GM21447 (cell line): Measurements from ENCODE around the gene ATP2B2.

ENCODE experiments used
- ATAC-seq: cut with Tn5 transposase; IDR thresholded peaks from one replicate; pipeline ENCODE4 v1.9.1; 2021; ENCODE audit not compliant: unreplicated experiment

ATP2B2 gene

DNA sequence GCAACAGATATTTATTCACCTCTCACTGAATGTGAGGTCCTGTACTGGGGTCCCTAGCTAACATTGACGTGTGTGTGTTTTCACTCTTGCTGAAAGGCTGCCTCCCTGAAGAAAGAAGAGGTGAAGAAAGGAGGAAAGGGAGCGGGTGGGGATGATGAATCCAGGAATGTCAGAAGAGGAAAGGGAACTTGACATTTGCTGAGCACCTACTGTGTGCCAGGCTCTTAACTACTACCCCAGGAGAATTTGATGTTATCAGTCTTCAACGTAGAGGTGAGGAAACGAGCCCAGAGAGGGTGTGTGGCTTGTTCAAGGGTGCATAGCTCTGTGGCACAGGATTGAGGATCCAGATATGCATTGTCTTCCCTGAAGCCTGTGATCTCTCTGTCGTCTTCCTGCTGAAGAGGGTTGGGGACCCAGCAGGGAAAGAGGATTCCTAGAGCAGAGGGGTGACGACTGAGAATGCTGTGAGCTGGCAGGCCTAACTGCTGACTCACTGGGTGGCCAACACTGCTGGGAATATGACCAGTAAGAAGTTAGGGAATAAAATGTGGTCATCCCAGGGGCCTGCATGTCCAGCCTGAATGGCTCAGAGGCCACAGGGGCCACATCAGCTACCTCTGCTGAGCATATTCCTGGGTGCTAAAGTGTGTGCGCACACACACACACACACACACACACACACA, 6.6 kb upstream of the ATP2B2 start:
- no peak for ATAC-seq

DNA sequence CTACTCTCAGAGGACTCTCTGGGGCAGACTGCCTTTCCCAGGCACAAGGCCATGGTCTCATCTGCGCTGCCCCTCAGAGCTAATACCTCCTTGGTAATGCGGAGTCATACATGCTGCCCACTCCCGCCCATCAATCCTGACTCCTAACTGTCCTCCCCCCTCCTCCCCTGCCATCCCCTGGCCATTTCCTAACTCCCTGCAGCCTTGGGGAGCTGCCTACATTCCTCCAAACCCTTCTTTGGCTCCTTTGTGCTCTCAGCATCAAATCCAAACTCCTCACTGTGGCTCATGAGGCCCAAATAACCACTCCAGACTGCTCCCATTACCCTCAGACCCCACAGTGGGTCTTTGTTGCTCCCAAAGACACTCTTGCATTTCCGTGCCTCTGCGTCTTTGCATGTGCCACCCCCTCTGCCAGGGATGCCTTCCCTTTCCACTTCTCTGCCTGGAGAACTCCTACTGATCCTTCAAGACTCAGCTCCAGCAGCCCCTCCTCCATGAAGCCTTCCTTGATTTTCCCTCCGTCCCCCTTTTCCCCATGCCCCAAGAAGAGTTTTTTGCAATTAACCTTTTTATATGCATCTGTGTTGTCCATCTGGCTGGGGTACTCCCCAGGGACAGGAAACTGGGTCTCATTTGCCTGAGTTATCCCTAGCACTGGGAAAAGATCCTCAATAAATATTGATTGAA, 5.5 kb upstream of the ATP2B2 start:
- ATAC-seq, result no peak

DNA sequence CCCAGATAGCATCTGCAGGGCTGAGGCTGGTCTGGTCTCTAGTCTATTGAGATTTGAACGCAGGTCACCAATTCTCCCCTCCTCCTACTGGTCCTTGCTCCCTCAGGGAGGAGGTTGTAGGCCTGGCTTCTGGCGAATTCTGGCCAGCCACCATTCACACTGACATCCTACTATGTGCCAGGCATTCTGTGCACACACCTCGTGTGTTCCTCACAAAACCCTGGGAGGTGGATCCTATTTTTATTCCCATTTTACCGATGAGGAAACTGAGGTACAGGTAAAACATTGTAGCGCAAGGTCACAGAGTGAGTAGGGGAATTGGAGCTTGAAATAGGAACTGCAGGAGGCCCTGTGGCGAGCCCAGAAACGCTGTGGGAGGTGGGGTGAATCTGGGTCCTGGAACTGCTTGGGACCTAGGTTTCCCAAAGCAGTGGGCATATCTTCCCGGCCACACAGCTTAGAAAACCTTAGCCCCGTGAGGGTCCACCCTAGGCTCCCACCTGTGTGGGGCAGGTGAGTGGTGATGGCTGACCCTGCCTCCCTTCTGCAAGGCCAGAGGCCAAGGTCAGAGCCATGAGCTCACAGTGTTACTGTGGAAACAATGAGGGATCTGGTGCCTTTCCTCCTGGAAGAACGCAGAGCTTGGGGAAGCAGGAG, 4.8 kb upstream of the ATP2B2 start:
- ATAC-seq, result no peak

DNA sequence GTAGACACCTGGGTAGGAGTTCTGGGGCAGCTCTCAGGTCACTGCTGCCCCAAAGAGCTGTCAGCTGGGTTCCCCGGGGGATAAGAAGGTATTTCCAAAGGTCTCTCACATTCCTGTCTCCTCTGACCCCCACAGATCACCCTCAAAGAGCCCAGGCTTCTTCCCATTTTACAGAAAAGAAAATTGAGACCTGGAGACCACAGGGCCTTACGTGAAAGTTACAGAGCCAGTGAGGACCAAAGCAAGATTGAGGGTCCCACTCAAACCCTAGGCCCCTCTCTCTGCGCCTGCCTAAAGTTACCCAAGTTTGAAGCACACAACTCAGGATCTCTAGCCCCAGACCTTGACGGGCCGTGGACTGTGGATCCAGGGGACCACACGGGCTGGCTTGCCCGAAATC, 3.9 kb upstream of the ATP2B2 start:
- ATAC-seq, result no peak

DNA sequence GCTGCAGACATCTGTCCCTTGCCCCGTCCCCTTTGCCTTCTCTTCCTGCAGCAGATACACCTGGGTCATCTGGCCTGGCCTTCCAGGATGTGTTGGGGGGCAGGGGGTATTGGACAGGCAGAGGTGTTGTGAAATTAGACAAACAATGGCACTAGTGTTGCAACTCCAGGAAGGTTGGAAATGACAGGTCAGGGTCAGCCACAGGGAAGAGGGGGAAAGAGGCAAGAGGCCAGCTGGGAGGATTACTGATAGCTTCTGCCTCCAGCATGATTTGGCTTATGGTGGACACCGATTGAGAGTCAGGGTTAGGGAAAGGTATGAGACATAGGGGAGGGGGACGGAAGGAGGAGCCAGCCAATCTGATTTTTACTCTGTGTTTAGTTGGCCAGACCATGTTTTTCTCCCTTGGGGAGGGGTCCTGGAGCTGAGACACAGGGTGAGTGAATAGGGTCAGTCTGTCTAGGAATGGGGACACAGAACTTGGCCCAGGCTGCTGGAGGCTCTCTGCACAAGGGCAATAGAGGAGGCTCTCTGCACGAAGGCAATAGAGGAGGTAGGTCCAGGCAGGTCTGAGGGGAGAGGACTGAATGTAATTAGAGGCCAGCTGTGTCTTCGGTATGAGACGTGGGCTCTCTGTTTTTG, 3.4 kb upstream of the ATP2B2 start:
- no peak for ATAC-seq

DNA sequence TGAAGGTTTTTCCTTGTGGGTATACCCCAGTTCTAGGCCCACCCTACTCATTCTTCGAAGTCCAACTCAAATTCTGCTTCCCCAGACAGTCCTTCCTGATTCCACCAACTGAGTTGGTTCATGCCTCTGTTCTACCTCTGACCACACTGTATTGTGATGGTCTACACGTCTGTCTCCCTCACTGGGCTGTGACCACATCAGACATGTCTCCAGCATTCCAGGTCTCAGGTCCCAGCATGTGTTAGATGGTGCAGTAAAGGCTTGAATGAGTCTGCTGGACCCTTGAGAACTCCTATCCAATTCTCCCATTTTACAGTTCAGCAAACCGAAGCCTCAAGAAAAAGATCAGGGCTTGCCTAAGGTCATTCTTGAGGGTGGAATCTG, 2.8 kb upstream of the ATP2B2 start:
- no peak for ATAC-seq

DNA sequence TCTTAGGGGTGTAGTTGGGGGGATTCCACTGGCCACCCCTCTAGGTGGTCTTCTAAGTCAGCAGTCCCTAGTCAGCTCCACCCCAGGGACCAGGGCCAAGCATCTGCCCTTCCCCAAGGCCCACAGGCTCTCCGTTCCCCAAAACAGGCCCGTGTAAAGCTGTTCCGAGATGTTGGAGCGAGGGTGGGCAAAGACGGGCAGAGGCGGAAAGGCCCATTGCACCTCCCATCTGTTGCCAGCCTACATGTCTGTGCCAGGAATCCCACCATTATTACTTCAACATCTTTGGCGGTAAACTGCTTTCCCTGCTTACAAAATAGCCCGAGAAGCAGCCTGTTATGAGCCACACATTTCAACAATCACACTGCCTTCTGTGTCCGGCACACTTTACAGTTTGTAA, 1.9 kb upstream of the ATP2B2 start:
- no peak for ATAC-seq

DNA sequence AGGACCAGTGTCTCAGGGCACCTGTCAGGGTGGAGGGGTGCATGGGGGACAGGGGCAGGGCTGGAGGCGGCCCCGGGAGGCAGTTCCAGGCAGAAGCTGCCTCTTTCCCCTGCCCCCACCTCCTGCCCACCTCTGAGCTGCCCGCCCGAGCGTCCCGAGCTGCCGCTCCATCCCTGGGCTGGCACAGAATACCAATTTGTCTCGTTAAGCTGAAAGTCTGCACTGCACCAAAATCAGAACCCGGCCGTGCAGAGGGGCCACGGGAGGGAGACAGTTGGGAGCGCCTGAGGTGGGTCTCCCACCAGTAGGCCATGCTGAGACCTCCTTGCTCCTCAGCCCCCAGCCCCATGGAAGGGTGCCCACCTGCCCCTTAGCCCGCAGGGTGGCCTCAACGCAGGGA, 1.3 kb upstream of the ATP2B2 start:
- ATAC-seq, result no peak

DNA sequence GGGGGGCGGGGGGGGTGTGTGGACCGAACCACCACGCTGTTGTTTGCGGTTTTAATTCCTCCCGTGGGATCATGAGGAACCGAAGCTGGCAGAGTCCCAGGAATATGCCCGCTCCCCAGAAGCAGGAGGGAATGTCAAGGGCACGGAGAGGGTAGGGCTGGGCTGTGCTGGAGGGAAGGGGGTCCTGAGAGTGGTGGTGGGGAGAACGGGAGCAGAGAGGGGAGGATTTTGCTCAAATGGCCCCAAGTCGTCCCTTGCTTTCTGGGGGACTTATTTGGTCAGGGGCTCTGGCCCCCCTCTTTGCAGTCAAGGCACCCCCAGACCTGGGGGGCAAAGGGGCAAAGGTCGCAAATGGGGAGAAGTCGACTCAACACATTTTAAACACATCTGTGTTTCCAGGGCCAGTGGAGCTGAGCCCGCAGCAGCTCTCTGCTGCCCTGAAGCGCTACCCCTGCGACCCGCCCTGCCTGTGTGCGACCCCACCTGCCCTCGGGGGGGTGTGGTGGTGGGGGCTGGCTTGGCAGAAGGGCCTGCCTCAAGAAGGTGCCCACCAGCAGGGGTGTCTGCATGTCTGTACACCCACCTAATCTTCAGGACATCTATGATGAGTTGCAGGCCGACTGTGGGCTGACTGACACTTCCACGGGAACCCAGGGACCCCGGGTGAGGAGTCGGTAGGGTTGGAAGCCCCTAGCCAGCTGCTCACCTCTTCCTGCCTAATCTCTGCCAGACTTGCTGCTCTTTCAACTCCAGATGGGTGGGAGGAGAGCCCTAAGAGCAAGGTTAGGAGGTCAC, 602 bp upstream of the ATP2B2 start:
- ATAC-seq, result no peak

DNA sequence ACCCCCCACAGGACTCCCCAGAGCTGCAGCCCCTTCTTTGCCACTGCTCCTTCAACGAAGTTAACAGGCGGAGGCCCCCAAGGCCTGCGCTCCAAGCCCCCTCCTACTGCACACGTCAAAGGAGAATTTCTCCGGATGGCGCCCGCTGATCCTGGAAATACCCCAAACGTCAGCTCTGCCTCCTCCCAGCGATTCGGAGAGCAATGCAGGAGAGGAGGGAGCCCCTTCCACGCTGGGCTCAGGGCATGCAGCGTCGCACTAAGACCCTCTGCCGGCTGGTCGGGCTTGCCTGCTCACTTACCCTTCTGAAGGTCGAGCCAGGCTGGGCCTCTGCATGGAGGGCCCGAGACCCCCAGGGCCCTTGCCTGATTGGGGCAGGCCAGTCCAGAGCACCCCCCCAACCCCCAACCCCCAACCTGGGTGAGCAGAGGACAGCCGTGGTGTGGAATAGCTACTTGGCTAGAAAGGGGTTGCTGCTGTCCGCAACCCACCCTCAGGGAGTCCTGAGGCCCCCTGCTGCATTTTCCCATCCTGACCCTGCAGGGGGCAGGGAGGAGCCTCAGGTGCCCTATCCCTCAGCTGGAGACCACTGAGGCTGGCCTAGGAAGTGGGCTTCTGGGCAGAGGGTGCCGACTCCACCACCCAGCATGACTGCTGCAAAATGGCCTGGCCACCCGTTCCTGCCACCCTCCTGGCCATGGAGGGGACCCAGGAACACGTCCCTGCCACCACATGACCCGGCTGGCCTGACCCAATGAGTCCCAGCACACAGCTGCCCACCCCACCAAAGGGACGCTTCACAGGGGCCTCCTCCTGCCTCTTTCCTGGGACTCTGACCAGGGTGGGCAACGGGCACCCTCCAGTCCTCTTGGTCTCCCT, 976 bp downstream of the ATP2B2 start:
- no peak for ATAC-seq

DNA sequence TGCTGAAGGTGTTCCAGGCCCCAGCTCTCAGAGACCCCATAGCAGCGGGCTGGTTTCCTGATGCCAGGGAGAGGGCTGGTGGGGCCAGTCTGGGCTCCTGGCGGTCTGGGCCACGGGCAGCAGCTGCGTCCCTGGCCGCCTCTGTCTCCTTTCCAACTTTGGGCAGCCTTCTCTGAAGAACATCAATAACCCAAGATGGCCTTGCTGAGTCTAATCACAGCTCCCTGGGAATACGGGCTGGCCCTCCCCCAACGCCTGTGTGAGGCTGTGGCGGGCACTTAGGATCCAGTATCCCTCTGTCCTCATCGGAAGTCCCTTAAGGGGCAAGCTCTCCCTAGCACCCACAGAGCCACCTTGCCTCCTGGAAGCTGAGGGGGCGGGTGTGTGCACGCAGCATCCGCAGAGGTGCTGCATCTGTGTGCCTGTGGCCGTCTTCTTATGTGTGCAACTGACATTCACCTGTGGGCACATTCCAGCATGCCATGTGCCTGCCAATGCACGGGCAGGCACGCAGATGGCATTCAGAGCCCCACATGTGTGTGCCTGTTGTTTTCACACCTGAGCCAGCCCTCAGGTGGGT, 2.1 kb downstream of the ATP2B2 start:
- no peak for ATAC-seq

DNA sequence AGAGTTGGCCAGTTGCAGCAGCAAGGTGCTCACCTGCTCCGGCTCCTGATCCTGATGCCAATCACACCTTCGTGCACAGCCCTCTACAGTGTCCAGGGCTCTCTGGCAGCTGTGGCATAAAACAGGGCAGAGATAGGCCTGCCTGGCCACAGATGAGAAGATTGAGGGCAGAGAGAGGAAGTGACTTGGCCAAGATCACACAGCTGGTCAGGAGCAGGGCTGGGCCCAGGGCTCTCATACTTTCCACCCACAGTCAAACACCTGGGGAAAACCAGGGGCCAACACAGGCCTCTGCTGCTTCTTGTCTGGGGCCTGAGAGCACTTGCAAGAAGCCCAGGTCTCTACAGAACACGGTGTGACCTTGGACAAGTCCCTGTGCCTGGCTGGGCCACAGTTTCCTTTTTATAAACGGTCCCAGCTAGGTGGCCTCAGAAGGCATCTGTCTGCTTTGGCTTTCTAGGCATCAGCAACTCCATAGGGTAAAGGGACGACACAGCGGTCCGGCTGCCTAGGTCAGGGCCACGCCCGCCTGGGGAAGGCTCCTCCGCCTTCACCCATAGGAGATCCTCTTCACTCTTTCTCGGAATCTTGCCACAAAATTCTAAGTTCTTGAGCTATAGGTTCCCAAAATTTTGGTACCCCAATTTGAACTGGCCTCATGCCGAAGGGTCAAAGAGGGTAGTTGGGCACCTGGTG, 3.1 kb downstream of the ATP2B2 start:
- no peak for ATAC-seq

DNA sequence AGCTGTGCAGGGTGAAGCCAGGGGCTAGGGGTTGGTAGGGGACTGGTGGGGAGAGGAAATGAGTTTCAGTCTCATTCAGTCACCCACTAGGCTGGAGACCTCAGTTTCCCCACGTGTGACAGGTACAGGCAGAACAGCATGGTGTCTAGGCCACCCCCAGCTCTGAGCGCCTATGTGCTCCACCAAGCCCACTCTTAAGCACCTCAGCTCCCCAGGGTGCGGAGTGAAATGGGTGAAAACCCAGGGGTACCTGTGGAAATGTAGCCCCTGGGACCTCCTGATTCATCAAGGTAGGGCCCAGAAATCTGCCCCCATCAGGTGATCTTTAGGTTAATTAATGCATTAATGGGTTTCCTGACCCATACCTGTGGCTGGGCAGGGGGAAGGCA, 3.7 kb downstream of the ATP2B2 start:
- ATAC-seq, result no peak

DNA sequence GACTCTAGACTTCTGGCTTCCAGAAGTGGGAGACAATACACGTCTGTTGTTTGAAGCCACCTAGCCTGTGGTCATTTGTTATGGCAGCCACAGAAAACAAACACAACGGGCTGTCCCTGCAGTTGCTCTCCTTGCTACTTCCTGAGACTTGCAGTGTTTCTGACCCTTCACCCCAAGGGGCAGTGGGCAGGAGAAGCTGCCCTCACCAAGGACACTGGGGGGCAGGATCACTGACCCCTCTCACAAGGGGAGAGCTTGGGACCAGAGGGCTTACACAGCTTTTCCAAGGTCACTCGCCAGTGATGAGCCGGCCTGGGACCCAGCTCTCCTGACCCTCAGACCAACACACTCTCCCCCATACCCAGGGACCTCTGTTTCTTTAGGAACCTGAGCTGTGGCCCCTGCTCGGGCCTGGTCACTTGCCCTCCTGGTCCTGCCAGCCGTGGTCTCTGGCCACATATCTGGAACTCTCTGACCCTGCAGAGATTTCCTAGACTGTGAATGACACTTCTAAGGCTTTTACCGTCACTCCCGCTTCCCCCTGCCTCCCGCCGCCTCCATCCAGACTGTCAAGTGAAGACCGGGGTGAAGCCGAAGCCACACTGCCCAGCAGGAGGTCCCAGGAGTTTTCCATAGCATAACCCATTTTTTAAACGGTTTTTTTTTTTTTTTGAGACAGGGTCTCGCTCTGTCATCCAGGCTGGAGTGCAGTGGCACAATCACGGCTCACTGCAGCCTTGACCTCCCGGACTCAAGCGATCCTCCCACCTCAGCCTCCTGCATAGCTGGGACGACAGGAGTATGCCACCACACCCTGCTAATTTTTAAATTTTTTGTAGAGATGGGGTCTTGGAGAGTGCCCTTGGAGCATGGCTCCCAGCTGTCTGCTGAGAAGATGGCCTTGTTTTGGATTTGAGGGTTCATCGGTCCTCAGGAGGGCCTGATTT, 4.4 kb downstream of the ATP2B2 start:
- ATAC-seq, result no peak

DNA sequence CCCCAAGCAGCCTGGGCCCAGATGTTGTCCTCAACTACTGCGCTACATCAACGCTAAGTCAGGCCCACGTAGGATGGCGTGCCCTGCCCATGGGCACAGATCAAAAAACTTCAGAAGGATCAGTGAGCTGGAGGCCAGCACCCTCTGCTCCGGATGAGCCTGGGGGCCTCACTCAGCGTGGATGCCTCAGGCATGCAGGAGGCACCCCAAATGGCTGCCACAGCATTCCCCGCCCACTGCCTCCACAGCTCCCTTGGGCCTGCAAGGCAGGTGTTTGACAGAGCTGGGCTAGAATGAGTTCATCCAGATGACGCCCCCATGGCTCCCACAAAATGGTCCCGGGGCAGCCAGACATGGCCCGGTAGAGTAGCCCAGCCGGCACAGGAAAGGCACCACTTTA, 7.1 kb downstream of the ATP2B2 start:
- ATAC-seq, result no peak

DNA sequence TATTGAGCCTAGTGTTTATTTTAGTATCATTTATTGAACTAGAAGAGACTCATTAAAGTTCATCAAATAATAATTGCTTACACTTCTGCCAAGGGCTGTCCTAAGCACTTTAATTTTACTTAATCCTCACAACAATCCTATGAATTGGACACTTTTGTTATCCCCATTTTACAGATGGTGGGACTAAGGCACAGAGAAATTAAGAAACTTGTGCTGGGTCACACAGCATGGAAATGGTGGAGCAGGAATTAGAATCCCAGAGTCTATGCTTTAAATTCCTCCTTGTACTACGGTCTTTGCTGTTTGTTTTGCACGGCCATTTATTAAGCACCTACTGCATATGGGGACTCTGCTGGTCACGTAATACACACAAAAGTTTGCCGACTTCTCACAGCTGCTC, 7.9 kb downstream of the ATP2B2 start:
- ATAC-seq, result no peak

DNA sequence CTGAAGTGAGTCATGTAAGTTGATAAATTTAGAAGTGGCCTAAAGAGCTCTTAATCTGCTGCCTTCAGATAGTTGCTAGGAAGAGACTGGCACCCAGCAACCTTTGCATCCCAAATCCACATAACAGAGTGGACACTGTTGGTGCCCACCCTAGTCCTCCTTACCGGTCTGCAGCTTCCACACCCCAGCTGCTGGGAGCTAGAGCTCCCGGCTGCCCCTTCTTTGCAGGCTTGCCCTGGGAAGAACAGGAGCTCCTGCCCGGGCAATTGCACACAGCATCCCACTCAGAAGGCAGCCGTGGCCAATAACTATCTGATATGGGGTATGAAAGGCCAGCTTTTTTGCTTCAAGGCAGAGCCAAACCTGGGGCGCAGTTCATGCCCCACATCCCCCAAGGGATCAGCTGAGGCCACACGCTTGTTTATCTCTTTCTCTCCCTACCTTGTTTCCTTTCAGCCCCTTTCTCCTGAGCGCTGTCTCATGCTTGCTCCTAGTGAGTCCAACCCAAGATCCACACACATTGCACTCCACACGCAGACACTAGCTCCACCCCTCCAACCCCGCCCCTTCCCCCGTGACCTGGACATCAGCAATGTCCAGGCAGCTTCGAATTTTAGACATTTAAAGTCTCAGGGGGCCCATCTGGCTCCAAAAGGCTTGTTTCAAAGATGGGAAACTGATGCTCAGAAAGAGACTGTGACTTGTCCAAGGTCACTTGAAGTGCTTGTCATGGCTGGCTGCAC, 9.1 kb downstream of the ATP2B2 start:
- no peak for ATAC-seq
